ENCODE results near the gene DTNBP1.

Gene DTNBP1

GRCh38 chr6:15507746-15508145, 155.1 kb downstream of the DTNBP1 start:
- no peaks in the 10 kb centered on the region for H3K9me2 ChIP-seq (replicated peaks; ENCODE audit: control insufficient read depth, low read length)
- TF ChIP-seq EZH2phosphoT487 (IDR thresholded peaks at IDR 0.05; ENCODE audit: borderline replicate concordance, low read length) (no peak), CTCF (IDR thresholded peaks at IDR 0.05; ENCODE audit: low read depth, low read length, poor library complexity, severe bottlenecking) (no peak)
- no peaks in the 10 kb centered on the region for H3K27me3 ChIP-seq (ENCODE audit: control insufficient read depth, low read length)
- no peak overlapping the region for H3K27ac ChIP-seq (ENCODE audit: low read depth, low read length)
- H4K20me1 ChIP-seq (ENCODE audit: control insufficient read depth, insufficient read depth, low read depth, low read length) = no peaks in the 10 kb centered on the region
- H3K4me1 ChIP-seq (ENCODE audit: control insufficient read depth, low read length) = no peaks in the 10 kb centered on the region
- H3K36me3 ChIP-seq (ENCODE audit: control insufficient read depth, low read length) = no peaks in the 10 kb centered on the region
- no peak overlapping the region for H3K4me2 ChIP-seq (ENCODE audit: low read length)
- no peak overlapping the region for H3K4me3 ChIP-seq (ENCODE audit: low read length)
- no peaks in the 10 kb centered on the region for H3K79me2 ChIP-seq (ENCODE audit: control insufficient read depth, low read length)
- no peaks in the 10 kb centered on the region for H3F3A ChIP-seq (ENCODE audit: control insufficient read depth, insufficient read depth)
- no peaks in the 10 kb centered on the region for H3K9me3 ChIP-seq (ENCODE audit: control insufficient read depth, insufficient read depth, low read length)

- Histone ChIP-seq H3F3A (ENCODE audit: control insufficient read depth, insufficient read depth) (no peaks in the 10 kb centered on the region), H3K4me2 (ENCODE audit: low read length) (no peak overlapping the region), H3K4me1 (ENCODE audit: control insufficient read depth, low read length) (no peaks in the 10 kb centered on the region), H3K4me3 (ENCODE audit: low read length) (no peak overlapping the region), H3K79me2 (ENCODE audit: control insufficient read depth, low read length) (no peaks in the 10 kb centered on the region), H4K20me1 (ENCODE audit: control insufficient read depth, insufficient read depth, low read depth, low read length) (no peaks in the 10 kb centered on the region), H3K9me3 (ENCODE audit: control insufficient read depth, insufficient read depth, low read length) (no peaks in the 10 kb centered on the region), H3K9me2 (replicated peaks; ENCODE audit: control insufficient read depth, low read length) (no peaks in the 10 kb centered on the region), H3K27me3 (ENCODE audit: control insufficient read depth, low read length) (no peaks in the 10 kb centered on the region), H3K36me3 (ENCODE audit: control insufficient read depth, low read length) (no peaks in the 10 kb centered on the region), H3K27ac (ENCODE audit: low read depth, low read length) (no peak overlapping the region)
- no peak for TF ChIP-seq CTCF (IDR thresholded peaks at IDR 0.05; ENCODE audit: low read depth, low read length, poor library complexity, severe bottlenecking)
- no peak for TF ChIP-seq EZH2phosphoT487 (IDR thresholded peaks at IDR 0.05; ENCODE audit: borderline replicate concordance, low read length)
Observed at GRCh38 chr6:15507221-15507620, 155.6 kb downstream of the DTNBP1 start.

GRCh38 chr6:15506066-15506465, 156.8 kb downstream of the DTNBP1 start:
- H3K4me3 ChIP-seq (ENCODE audit: low read length) = no peak overlapping the region
- H3F3A ChIP-seq (ENCODE audit: control insufficient read depth, insufficient read depth) = no peaks in the 10 kb centered on the region
- H3K27ac ChIP-seq (ENCODE audit: low read depth, low read length) = no peak overlapping the region
- no peaks in the 10 kb centered on the region for H3K4me1 ChIP-seq (ENCODE audit: control insufficient read depth, low read length)
- no peak overlapping the region for H3K4me2 ChIP-seq (ENCODE audit: low read length)
- TF ChIP-seq EZH2phosphoT487 (IDR thresholded peaks at IDR 0.05; ENCODE audit: borderline replicate concordance, low read length) (no peak), CTCF (IDR thresholded peaks at IDR 0.05; ENCODE audit: low read depth, low read length, poor library complexity, severe bottlenecking) (no peak)
- H3K27me3 ChIP-seq (ENCODE audit: control insufficient read depth, low read length) = no peaks in the 10 kb centered on the region
- H3K36me3 ChIP-seq (ENCODE audit: control insufficient read depth, low read length) = no peaks in the 10 kb centered on the region
- no peaks in the 10 kb centered on the region for H3K9me3 ChIP-seq (ENCODE audit: control insufficient read depth, insufficient read depth, low read length)
- H4K20me1 ChIP-seq (ENCODE audit: control insufficient read depth, insufficient read depth, low read depth, low read length) = no peaks in the 10 kb centered on the region
- no peaks in the 10 kb centered on the region for H3K79me2 ChIP-seq (ENCODE audit: control insufficient read depth, low read length)
- H3K9me2 ChIP-seq (replicated peaks; ENCODE audit: control insufficient read depth, low read length) = no peaks in the 10 kb centered on the region
